ENCODE measurements around the gene TPRG1.

Gene TPRG1

DNA sequence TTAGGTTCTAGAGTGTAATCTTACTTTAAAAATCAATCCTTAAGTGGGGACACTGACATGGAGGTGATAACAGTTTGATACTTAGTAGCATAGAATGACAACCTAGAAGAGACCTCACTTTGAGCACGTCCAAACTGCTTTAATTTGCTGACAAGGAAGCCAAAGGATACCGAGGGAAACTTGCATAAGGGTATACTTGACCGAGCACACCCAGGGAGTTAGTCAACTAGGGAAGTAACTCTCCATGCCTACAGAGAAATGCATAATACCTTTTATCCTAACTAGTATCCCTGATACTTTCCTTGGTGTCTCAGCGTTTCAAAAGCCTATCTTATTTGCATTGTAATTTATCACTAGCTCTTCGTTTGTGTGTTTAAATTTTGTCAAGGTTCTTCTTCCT is 5.5 kb upstream of the TPRG1 start:
- no peak for DNase-seq (ENCODE audit: low read depth, low spot score)

DNA sequence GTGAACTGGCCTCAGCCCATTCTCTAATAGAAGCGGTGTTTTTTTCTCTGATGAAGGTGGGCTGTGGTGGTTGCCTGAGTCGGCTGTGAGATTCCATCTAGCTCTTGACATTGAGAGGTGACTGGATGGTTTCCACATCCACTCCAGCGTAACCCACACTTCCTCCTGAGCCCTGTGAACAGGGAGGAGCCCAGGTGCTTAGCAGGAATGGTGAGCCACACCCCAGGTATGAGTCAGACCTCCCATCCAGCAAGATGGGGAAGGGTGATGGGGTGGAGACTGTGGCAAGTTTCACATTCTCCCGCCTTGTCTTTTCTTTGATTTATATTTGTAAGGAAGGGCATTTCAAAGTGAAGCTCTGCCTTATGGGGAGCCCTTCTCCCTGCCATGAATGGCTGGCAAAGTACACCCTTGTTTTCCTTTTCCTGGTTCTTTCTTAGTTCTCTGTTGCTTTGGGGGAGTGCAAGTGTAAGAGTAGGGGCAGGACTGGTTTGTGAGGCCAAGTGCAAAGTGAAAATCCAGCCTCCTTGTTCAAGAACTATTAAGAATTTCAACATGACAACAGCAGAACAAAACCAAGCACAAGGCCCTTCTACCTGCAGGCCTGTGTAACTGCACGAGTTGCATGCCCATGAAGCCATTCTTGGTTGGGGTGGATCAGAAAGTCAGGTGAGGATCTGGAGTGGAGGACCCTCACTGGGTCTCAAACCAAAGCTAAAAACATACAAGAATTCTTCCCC is 4.6 kb upstream of the TPRG1 start:
- DNase-seq (ENCODE audit: low read depth, low spot score): no peak

DNA sequence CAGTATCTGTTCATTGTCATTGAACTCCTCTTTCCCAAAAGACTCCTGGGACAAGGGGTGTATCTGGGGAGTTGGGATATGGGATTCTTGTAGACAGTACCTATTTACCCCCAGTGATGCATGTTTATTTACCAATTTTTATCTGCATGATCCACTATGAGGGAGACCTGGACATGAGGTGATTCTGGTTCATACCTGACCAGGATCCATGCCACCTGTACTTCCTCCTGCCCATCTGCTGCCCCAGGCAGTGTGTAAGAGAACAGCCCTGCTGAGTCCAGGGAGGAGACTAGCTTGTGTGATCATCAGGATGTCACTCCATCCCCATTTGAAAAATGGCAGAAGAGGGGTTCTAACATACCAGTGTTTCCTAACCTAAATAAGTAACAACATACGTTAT is 3.1 kb upstream of the TPRG1 start:
- no peak for DNase-seq (ENCODE audit: low read depth, low spot score)

DNA sequence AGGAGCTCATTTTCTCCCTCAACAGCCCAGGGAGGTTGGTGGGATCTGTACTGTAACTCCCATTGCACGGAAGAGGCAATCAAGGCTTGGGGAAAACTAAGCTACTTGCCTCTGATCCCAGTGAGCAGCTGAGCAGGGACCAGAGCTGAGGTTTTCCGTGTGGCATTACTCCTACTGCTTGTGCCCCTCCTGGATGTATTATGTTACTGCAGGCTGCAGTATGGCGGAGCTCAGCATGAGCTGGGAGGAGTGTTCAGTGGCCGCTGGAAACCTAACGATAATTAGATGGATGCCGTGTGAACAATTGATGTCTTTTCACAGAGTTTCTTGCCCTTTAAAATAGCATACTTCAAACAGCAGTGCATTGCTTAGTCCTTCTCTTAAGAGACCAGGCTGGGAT is 2.0 kb upstream of the TPRG1 start:
- DNase-seq (ENCODE audit: low read depth, low spot score): peak; percentile 29

DNA sequence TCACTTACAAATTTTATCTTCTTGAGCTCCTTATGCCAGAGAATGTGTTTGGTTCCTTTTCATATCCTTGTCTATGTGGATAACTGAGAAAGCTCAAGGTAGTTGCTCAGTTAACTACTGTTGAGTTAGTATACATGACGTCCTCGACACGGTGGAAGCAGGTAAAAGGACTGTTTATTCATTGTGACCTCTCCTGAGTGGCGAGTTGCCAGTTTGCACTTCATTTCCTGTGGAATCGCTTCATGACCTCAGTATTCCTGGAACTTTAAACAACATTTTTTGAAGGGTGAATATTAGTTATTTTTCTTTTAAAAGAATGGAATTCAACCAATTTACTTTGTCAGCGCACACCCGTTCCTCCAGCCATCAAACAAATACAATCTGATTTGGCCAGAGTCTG is 1.2 kb upstream of the TPRG1 start:
- DNase-seq (ENCODE audit: low read depth, low spot score): no peak

DNA sequence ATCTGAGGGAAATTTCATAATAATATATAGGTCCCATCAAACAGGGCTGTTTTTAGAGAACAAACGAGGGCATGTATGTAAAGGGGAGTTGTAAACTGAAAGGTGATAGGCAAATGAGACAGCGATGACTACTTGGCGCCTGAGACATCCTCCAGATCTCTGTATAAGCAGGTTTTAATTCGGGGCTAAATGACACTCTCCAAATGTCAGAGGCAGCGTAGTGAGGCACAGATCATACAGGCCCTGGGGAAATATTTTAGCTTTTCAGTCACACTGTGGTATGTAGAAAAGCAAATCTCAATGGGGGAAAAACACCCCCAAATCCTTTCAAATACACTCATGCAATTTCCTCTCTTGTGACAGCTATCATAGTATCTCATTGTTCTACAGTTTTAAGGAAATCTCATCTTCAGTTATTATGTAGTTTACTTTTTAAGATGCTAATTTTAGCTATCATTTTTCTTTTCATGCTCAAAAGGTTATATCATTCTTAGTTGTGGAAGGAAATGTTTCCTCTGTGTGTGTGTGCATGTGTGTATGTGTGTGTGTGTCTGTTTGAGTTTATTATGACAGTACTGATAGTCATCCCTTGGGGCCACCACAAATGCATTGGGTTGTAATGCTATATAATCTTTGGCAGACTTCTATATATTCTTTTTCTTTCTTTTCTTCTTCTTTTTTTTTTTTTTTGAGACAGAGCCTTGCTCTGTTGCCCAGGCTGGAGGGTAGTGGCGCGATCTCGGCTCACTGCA is 1.1 kb downstream of the TPRG1 start:
- no peak for DNase-seq (ENCODE audit: low read depth, low spot score)

DNA sequence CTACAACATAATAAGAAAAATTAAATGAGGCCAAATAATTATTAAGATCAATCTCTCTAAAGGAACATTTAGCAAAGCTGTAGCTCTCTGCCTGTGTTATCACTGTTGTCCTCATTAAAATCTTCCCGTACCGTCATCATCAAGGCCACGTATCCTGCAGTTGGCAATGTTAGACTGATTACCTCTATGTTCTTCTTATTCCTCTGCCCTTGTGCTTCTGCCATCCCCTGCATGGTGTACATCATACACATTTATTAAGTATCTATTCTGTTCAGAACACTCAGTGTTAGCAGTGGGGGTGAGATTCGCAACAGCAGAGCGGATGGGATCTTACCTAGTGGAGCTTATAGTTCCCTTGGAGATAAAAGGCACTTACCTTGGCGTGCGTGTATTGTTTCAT is 12.8 kb downstream of the TPRG1 start:
- DNase-seq (ENCODE audit: low read depth, low spot score): no peak

DNA sequence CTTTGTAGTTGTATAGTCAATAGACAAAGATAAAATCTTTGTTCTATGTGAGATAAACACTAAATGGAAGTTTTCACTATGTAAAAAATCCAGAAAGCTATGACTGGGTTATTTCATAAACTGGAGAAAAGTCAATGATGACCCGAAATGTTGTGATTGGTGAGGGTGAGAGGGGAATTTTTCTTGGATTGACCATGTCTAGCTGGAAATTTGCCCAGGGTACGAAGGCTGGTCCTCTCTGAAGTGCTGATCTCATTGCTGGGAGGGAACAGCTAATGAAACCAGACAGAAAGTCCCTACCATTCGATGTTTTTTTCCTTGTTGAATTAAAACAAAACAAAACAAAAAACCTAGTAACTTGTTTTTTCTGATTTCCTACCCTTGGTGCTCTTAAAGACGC is 14.3 kb downstream of the TPRG1 start:
- no peak for DNase-seq (ENCODE audit: low read depth, low spot score)

DNA sequence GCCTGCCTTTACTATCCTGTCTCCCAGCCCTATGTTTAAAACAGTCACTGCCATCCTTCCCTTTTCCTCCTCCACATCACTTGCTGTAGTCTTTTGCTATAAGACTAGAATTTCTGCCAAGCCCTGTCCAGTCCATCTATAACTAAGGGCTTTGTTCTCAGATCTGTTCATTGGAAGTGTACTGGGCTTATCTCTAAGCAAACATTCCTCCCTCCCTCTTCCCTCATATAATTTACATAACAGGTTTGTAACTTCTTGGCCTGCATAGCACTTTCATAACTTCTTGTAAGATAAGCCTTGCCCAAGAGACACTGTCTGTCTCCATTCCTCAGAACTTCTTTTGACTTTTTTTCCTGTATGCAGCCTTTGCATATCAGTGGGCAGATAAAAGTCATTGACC is 16.7 kb downstream of the TPRG1 start:
- no peak for DNase-seq (ENCODE audit: low read depth, low spot score)

DNA sequence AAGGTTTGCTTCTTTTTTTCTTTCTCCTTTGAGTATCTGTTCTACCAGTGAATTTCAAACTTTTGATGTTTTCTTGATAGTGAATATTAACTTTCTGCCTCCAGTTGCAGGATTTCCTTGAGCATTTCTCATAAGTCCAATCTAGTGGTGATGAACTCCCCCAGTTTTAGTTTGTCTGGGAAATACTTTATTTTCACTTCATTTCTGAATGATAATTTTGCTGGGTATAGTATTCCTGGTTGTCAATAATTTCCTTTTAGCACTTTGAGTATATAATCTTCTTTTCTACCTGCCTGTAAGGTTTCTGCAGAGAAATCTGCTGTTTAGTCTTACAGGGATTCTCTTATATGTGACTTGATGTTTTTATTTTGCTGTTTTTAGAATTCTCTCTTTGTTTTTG is 21.0 kb downstream of the TPRG1 start:
- no peak for DNase-seq (ENCODE audit: low read depth, low spot score)

DNA sequence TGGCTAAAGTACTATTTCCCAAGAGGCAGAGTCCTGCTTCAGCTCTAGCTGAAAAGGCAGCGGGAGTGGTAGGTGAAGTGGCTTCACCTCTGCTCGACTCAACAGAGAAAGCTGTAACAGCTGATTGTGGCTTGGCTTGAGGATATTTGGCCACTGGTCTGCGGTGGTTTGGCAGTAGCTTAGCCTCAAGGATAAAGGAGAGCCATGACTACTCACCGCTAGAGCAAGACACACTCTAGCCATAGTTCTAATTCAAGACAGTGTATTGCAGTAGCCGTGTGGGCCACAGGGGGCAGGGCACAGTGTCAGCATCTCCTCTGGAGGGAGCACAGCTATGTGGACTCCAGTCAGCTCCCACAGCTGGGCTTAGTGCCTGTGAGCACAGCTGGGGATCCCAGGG is 23.5 kb downstream of the TPRG1 start:
- DNase-seq (ENCODE audit: low read depth, low spot score): peak; percentile 11

DNA sequence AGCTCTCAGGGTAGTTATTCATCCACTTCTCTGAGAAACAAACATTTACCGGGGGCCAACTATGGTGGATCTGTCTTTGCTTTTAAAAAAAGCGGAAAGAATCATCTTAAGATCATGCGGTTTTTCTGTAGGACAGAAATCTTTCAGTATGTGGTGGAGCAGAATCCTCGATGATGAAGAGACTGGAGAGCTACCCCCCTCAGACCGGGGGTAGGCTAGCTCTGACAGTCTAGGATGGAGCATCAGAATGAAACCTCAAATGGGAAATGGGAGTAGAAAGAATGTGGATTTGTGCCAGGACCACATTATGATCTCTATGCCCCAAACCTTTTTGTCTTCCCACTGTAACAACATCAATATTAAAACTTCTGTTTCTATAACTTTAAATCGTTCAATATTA is 30.3 kb downstream of the TPRG1 start:
- no peak for DNase-seq (ENCODE audit: low read depth, low spot score)

DNA sequence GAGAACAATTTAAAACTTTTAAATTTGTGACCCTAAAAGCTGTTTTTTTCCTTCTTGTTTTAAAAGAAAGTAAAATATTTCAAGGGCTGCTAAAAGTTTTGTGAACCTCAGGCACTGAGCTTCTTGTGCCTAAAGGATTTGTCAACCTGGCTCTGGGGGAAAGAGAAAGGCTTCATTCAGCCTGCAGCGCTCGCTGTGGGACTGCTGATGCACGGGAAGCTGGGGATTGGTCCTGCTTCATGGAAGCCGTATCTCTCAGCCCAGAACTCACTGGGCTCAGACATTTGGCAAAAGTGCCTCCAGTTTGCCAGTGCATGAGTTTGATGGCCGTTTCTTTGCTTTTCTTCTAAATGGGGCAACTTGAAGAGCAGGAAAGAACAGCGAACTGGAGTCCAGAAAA is 30.8 kb downstream of the TPRG1 start:
- DNase-seq (ENCODE audit: low read depth, low spot score): no peak

DNA sequence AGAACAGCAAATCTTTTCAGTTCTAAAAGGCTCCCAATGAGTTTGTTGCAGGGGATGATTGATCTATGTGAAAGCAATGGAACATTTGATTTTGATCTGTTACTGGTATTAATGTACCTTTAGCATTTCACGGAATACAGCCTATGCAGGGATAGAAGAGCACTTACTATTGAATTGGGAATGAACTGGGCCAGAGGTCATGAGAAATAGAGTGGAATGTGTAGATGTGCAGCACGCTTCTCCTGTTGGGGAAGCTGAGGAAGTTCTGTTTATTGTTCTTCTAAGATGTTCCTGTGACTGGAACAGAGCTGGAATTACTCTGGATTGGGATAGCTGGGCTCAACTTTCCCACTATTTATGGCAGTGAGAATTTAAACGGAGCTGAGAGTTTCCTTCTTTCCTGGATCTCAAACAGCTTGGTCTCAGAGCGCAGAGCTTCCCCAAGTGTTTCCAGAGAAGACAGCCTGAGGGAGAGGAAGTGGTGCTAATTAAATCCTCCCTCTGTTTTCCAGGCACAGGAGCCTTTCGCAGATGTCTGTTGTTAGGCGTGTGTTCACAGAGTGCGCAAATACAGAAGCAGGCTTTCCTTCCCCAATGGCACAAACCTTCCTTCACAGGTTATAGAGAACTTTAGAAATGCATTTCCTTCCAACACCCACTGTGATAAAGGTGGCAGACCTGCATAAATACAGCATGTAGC is 32.5 kb downstream of the TPRG1 start:
- peak; percentile 75 for DNase-seq (ENCODE audit: low read depth, low spot score)

DNA sequence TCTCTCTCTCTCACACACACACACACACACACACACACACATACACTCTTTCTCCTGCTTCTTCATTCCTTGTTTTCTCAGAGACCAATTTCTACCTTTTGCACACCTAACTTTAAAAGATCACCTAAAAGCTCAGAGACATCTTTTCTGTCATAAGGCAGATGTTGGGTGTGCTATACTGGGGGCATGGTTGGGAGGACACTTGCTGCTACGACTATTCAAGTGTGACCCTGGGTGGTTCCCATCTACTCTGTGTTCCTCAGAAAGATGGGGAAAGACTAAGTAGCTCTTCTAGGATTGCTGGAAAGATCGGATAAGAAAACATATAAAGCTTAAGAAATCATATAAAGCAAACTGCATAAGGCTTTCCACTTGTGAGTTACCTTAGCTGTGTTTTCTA is 33.2 kb downstream of the TPRG1 start:
- DNase-seq (ENCODE audit: low read depth, low spot score): no peak

DNA sequence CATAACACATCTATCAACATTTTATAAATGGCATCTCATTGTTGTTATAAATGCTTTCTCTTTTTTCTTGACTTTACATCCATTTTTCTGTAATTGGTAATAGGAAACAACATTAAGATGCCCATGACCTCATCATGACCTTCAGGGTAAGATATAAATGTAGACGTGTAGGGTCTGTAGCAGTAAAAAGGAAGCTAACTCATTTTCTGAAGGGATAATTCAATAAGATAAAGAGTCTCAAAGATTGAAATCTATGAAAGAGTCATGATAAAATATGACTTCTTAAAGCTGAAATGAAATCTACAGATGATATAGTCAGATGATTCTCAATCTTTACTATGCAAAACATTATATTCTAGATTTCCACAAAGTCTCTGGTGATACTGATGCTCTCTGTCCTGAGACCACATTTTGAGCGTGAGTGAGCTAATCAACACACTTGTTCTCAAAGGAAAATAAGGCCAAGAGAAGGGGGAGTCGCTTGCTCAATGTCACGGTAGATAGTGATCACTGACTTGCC is 38.5 kb downstream of the TPRG1 start:
- no peak for DNase-seq (ENCODE audit: low read depth, low spot score)

DNA sequence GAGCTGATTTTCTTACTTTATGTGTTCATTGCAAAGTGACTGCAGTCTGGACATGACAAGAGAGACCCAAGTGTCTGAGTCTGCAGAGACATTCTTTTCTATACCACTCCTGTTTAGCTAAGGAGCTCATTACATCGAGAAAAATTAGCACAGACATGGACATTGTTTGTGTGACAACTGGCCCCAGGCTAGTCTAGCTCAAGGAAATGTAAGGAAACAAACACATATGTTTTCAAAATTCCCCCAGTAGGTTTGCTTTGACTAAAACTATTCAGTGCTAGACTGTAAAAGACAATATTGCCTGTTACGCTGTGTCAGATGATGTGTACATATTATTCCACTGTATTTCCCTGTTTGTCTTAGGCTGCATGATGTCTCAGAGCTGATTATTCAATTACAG is 40.9 kb downstream of the TPRG1 start:
- DNase-seq (ENCODE audit: low read depth, low spot score): no peak

DNA sequence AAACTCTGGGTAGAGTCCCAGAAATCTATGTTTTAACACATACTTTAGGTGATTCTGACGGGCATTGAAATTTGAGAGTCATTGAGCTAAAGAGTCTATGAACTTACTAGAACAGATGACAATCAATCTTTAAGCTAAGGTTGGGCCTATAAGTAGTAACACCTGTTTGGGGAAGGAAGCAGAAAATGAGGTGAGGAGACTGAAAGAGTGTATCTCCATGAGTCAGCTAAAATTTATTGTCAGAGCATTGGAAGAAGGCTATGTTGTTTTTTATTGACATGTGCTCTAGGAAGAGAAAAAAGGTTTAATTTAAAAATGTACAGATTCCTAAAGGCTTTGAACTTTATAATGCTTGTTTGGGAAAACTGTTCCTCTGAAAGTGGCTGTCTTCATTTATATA is 42.9 kb downstream of the TPRG1 start:
- DNase-seq (ENCODE audit: low read depth, low spot score): no peak

DNA sequence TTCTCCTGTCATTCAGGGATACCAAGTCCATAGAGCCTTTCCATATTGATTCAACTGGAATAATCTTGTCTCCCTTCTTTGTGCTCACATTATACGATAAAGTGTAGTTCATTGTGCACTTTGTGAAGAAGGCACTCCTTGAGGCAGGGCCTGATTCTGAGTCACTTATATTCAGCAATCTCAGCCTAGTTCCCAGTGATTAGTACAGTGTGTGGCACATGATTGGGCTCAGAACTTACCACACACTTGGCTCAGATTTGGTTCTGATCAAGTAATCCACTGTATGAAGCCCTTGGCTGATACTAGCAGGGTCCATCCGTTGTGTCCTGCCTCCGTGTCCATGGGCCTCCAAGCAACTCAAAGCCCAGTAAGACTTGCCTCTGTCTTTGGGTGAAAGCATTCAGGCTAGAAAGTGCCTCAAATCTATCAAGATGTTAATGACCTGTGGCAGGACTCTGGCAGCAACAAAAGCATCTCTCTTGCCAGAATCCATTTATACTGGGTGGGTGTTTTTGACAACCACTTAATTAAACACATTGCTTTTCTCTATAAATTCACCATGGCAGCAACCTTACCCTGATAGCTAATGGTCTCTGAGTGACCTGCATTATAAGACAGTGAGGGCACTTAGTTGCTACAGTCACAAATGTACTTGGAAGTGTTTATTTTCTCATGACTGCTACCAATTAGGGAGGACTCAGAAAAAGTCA is 51.3 kb downstream of the TPRG1 start:
- DNase-seq (ENCODE audit: low read depth, low spot score): no peak

DNA sequence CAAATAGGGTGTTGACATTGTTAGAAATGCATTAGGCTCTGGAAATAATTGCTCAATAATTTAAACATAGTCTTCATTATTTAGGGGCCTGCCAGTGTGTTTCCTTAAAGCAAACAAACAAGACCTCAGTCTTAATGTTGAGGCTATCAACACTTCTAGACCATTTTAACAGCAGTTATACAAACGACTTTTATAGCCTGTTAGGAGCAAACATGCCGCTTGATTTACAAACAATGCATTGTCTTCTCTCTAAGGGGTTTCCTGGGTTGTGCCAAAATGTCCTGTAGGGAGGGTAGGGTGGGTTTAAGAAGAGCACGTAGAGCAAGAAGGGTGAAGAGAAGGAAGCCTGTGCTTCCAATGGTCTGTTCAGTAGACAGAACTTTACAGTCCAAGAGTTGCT is 53.7 kb downstream of the TPRG1 start:
- no peak for DNase-seq (ENCODE audit: low read depth, low spot score)

DNA sequence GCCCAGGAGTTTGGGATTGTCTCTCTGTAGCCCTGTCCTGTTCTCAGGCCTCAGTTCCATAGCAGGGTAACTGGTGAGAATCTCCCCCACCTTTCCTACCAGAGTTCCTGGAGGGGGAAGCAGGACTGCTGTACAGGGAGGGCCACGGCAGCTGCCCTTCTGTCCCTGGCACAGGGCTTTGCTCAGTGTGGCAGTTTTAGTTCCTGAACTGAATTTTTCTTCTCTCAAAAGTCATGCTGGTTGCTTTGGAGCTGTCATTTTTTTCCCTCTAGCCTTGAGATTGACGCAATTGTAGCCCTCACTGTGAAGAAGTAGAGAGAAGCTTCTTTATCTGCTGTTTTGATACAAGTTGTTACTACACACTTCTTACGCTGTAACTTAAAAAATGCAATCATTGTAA is 55.5 kb downstream of the TPRG1 start:
- DNase-seq (ENCODE audit: low read depth, low spot score): no peak

DNA sequence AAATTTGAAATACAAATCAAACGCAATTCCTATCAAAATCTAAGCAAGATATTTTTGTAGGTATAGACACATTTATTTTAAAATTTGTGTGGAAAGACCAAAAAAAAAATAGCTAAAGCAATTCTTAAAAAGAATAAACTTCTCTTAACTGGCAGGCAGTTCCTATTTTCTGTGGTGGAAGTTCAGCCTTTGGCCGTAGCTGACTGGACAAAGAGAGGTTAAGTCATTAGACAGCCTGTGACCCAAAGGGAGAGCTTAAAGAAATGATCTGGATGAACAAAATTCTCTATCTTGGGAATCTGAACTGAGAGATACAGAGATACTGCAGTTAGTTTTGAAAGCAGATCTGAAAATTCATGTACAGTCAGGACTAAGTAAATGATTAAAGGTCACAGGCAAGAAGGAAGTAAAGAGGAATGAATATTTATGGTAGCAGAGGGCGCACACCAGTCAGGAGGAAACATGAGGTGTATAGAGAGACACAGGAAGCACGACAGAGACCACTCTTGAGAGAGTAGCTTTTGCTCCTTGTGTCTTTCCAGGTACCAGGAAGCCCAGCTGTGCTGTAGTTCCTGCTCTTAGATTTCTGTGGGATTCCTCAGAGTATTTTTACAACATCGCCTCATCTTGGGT is 57.5 kb downstream of the TPRG1 start:
- DNase-seq (ENCODE audit: low read depth, low spot score): no peak
